K562 (cell line): ENCODE data around the gene RACK1. TPM values are rescaled to one million over a fixed set of nuclear protein-coding genes. Genes with fewer than 3 reads are reported as not detected.

Experiments used
- ATAC-seq: fragments of 200-7000 bp; cut with Tn5 transposase; 3 replicates; pipeline ENCODE4 v1.9.1; 2020; ENCODE audit warnings: moderate library complexity
- BruUV-seq: library from RNA; stranded (reverse); fragments of 400-500 nt; replicated peaks from 2 replicates; lab custom pipeline; 2021; lab: Mats Ljungman, UMichigan
- CTCF ChIA-PET: fragments of 300-600 bp; formaldehyde crosslinking; extraction: SDS; loops from one replicate; lab custom pipeline; 2021; ENCODE audit warnings: low intra/inter-chr PET ratio; lab: Yijun Ruan, JAX
- POLR2A ChIA-PET: fragments of 300-600, 350-650 bp; sonication (Branson Sonifier 250); formaldehyde crosslinking; extraction: SDS; loops from one replicate; lab custom pipeline; 2021; ENCODE audit warnings: antibody characterized with exemption, inconsistent platforms; lab: Yijun Ruan, JAX
- DNase-seq, 4 experiments: peaks; one replicate each; pipeline versions ENCODE4 v3.0.0 to v3.0.0-alpha.2; 2011 to 2018; ENCODE audit warnings: low spot score in 3 of 4, mixed read lengths in 3 of 4; ENCODE audit errors: extremely low read depth in 1 of 4
- FAIRE-seq: peaks from 2 replicates; lab custom pipeline; 2011; peaks lifted over from hg19 to GRCh38; lab: Jason Lieb, UNC
- H2AFZ ChIP-seq: 2 replicates; pipeline ENCODE4 v1.6.0; 2011; ENCODE audit warnings: low read depth, low read length, control low read depth, inconsistent platforms
- H3K27ac ChIP-seq: fragments of 200-600 bp; 3 replicates; pipeline ENCODE4 v1.8.0; 2011; ENCODE audit warnings: low read depth, mild to moderate bottlenecking, control low read depth, inconsistent platforms, low read length, moderate library complexity, mixed read lengths; ENCODE audit errors: extremely low read depth
- H3K27me3 ChIP-seq, 2 experiments: fragments of 300-600 bp in 1 of 2; 2 replicates in 1 of 2; 3 replicates in 1 of 2; pipeline versions ENCODE4 v1.6.0 to v1.8.0; 2011; ENCODE audit warnings: inconsistent platforms in 2 of 2, low read length in 2 of 2, mild to moderate bottlenecking in 1 of 2, mixed read lengths in 1 of 2, moderate library complexity in 1 of 2; ENCODE audit not compliant: control insufficient read depth in 2 of 2, insufficient read depth in 2 of 2
- H3K36me3 ChIP-seq: fragments of 300-600 bp; 3 replicates; pipeline ENCODE4 v1.8.0; 2011; ENCODE audit warnings: mild to moderate bottlenecking, low read length, inconsistent platforms; ENCODE audit not compliant: control insufficient read depth, insufficient read depth
- H3K4me1 ChIP-seq, 2 experiments: fragments of 200-600 bp in 1 of 2; replicated peaks in 1 of 2; 2 replicates in 1 of 2; 3 replicates in 1 of 2; pipeline versions ENCODE4 v1.5.1 to v1.8.0; 2011; ENCODE audit warnings: inconsistent platforms in 2 of 2, low read length in 2 of 2, mild to moderate bottlenecking in 1 of 2, mixed read lengths in 1 of 2, moderate library complexity in 1 of 2; ENCODE audit not compliant: control insufficient read depth in 2 of 2, insufficient read depth in 2 of 2
- H3K4me2 ChIP-seq: 2 replicates; pipeline ENCODE4 v1.6.1; 2011; ENCODE audit warnings: low read length, control low read depth, inconsistent platforms, mixed read lengths; ENCODE audit not compliant: insufficient read depth
- H3K4me3 ChIP-seq: fragments of 200-600 bp; sonication (generic), shearing (Covaris generic); 2 replicates; pipeline ENCODE4 v1.5.1; 2016; ENCODE audit warnings: control low read depth, inconsistent platforms
- H3K79me2 ChIP-seq: fragments of 200-600 bp; 3 replicates; pipeline ENCODE4 v1.8.0; 2011; ENCODE audit warnings: low read length, inconsistent platforms; ENCODE audit not compliant: control insufficient read depth, insufficient read depth
- H3K9ac ChIP-seq, 2 experiments: 2 replicates each; pipeline versions ENCODE4 v1.6.0 to v1.6.1; 2011; ENCODE audit warnings: low read depth in 2 of 2, low read length in 2 of 2, control low read depth in 1 of 2, inconsistent platforms in 1 of 2, mild to moderate bottlenecking in 1 of 2, mixed read lengths in 1 of 2; ENCODE audit not compliant: insufficient read depth in 1 of 2
- H3K9me1 ChIP-seq: one replicate; pipeline ENCODE4 v1.6.0; 2011; ENCODE audit warnings: inconsistent platforms, mild to moderate bottlenecking, low read length, moderate library complexity; ENCODE audit not compliant: control insufficient read depth, insufficient read depth
- H3K9me3 ChIP-seq: replicated peaks from 2 replicates; pipeline ENCODE4 v1.5.1; 2011; ENCODE audit warnings: low read depth, low read length, inconsistent platforms; ENCODE audit not compliant: control insufficient read depth, insufficient read depth
- H4K20me1 ChIP-seq: replicated peaks from 2 replicates; pipeline ENCODE4 v1.6.1; 2011; ENCODE audit warnings: low read length, inconsistent platforms, mixed read lengths; ENCODE audit not compliant: control insufficient read depth, insufficient read depth
- CTBP1 ChIP-seq: fragments of 450-650 bp; IDR thresholded peaks from 2 replicates; pipeline ENCODE4 v1.6.1; 2016; ENCODE audit warnings: borderline replicate concordance
- CXXC5 ChIP-seq: fragments of 250-450 bp; sonication (Bioruptor Pico); IDR thresholded peaks from 2 replicates; pipeline ENCODE4 v1.8.0; 2022; ENCODE audit warnings: inconsistent platforms, mild to moderate bottlenecking, moderate library complexity
- DIDO1 ChIP-seq: fragments of 450-650 bp; IDR thresholded peaks from 2 replicates; pipeline ENCODE4 v1.6.1; 2016; ENCODE audit warnings: low read depth, missing biosample characterization, missing genetic modification characterization
- E2F6 ChIP-seq, 2 experiments: IDR thresholded peaks; 2 replicates each; pipeline ENCODE4 v1.6.1; 2011; ENCODE audit warnings: borderline replicate concordance in 1 of 2, control low read depth in 1 of 2, low read depth in 1 of 2, low read length in 1 of 2, mild to moderate bottlenecking in 1 of 2, mixed read lengths in 1 of 2, moderate library complexity in 1 of 2; ENCODE audit not compliant: insufficient read depth in 1 of 2, insufficient read length in 1 of 2, poor library complexity in 1 of 2, severe bottlenecking in 1 of 2; ENCODE audit errors: extremely low read depth in 1 of 2
- ESRRA ChIP-seq: fragments of 450-650 bp; IDR thresholded peaks from 2 replicates; pipeline ENCODE4 v1.6.1; 2014; ENCODE audit warnings: low read depth, mild to moderate bottlenecking, moderate library complexity, borderline replicate concordance
- PBX2 ChIP-seq, 2 experiments: IDR thresholded peaks in 1 of 2; conservative IDR thresholded peaks in 1 of 2; 2 replicates each; pipeline ENCODE4 v1.6.1; 2016; ENCODE audit warnings: low read depth in 2 of 2, mild to moderate bottlenecking in 1 of 2, missing compliant biosample characterization in 1 of 2, missing genetic modification characterization in 1 of 2, moderate library complexity in 1 of 2
- PKNOX1 ChIP-seq: fragments of 450-650 bp; IDR thresholded peaks from 2 replicates; pipeline ENCODE4 v1.6.1; 2016
- RFX5 ChIP-seq: IDR thresholded peaks from 2 replicates; pipeline ENCODE4 v1.6.1; 2011; ENCODE audit warnings: low read depth, mild to moderate bottlenecking, improper control_type of control experiment, low read length
- SMARCB1 ChIP-seq: IDR thresholded peaks from 2 replicates; pipeline ENCODE4 v1.6.1; 2011; ENCODE audit warnings: improper control_type of control experiment, low read depth; ENCODE audit not compliant: insufficient read length
- TFAP4 ChIP-seq: sonication (generic); formaldehyde crosslinking; IDR thresholded peaks from 2 replicates; pipeline ENCODE4 v1.8.0; 2022; ENCODE audit warnings: missing genetic modification reagents, mild to moderate bottlenecking, moderate library complexity, borderline replicate concordance
- YY1 ChIP-seq, 3 experiments: IDR thresholded peaks; 2 replicates each; pipeline ENCODE4 v1.6.1; 2011; ENCODE audit warnings: low read length in 2 of 3, mild to moderate bottlenecking in 2 of 3, moderate library complexity in 2 of 3, borderline replicate concordance in 1 of 3, control low read depth in 1 of 3, low read depth in 1 of 3; ENCODE audit not compliant: insufficient read depth in 3 of 3, insufficient replicate concordance in 2 of 3, control insufficient read depth in 1 of 3, insufficient read length in 1 of 3; ENCODE audit errors: extremely low read depth in 1 of 3
- WGBS: fragments of 100-300 bp; shearing (Covaris generic); methylation state at CpG from one replicate; pipeline ENCODE4 v1.1.6; 2016; ENCODE audit warnings: low coverage, mixed read lengths; ENCODE audit not compliant: insufficient coverage; ENCODE audit errors: missing lambda C conversion rate; 5-methylcytosine and 5-hydroxymethylcytosine counted together
- in situ Hi-C: fragments of 300-500 bp; cut with MboI; formaldehyde crosslinking; loops from 4 replicates; pipeline ENCODE4 v1.15.0; 2018; ENCODE audit warnings: inconsistent platforms, mixed read lengths
- intact Hi-C: fragments of 100-400 bp; cut with micrococcal nuclease; formaldehyde crosslinking; loops from 2 replicates; pipeline ENCODE4 v1.14.2; 2022
- polyA plus RNA-seq, 8 experiments: library from polyadenylated mRNA; depleted of rRNA in 4 of 8; stranded (reverse) in 5 of 8; unstranded in 3 of 8; fragments of >200 nt; fragmentation: Nextera tagmentation in 2 of 8; fragmentation: Illumina TruSeq in 1 of 8; extraction: Ambion mirVana in 2 of 8; extraction: Trizol in 1 of 8; gene quantifications; 2 replicates each; pipeline versions ENCODE4 v1.2.1 to v1.2.3, GENCODE V29; 2011 to 2014; ENCODE audit warnings: inconsistent platforms in 1 of 8, missing spikeins in 1 of 8
- total RNA-seq, 7 experiments: library from RNA; depleted of rRNA in 6 of 7; stranded (reverse); fragments of >200 nt in 6 of 7; fragmentation: Illumina TruSeq in 2 of 7; extraction: Trizol in 2 of 7; gene quantifications; 2 replicates each; pipeline versions ENCODE4 v1.2.1 to v1.2.3, GENCODE V29; 2011 to 2021; ENCODE audit warnings: low replicate concordance in 1 of 7

RACK1 gene
- total and polyA plus RNA-seq, 9 of the 15 experiments (the other 6 are each of a cell fraction or from before 2014, with no cell fraction given) = 2,303 to 5,311 (median 3,833) TPM

GRCh38 chr5:181194489-181195248, 49.0 kb downstream of the RACK1 start:
- in situ Hi-C loops = no loop called here
- TF ChIP-seq ESRRA (peak; percentile 14; the same call in 1 of the 2 replicates), TFAP4 (peak; percentile 85; the same call in 1 of the 2 replicates), CXXC5 (CRISPR knock-in tag) (0 out of 2 replicates have a peak, but pooled peaks have one; percentile 32), PBX2 (CRISPR knock-in tag; IDR thresholded peaks at IDR 0.05; ENCODE audit: low read depth) (0 out of 2 replicates have a peak, but pooled peaks have one; percentile 5), PBX2 (tag; conservative IDR thresholded peaks at IDR 0.05; ENCODE audit: low read depth) (peak; percentile 69), SMARCB1 (no peak), YY1 (IDR thresholded peaks at IDR 0.05; ENCODE audit: borderline replicate concordance in 1 of 3, control insufficient read depth in 1 of 3, extremely low read depth in 1 of 3, insufficient read depth in 3 of 3, insufficient read length in 1 of 3, insufficient replicate concordance in 2 of 3, low read depth in 1 of 3, low read length in 2 of 3) (peak in 2 of 3 experiments; percentile 37 to 80), E2F6 (IDR thresholded peaks at IDR 0.05; ENCODE audit: borderline replicate concordance in 1 of 2, extremely low read depth in 1 of 2, insufficient read depth in 1 of 2, insufficient read length in 1 of 2, low read depth in 1 of 2, low read length in 1 of 2, poor library complexity in 1 of 2, severe bottlenecking in 1 of 2) (peak in 1 of 2 experiments; percentile 24), DIDO1 (tag) (no peak), RFX5 (no peak), PKNOX1 (peak; percentile 88), CTBP1 (peak; percentile 22; the same call in 1 of the 2 replicates)

More at GRCh38 chr5:181194489-181195248, 49.0 kb downstream of the RACK1 start:
- intact Hi-C loops = no loop called here
- no peak overlapping the region for H3K4me3 ChIP-seq
- CTCF ChIA-PET = no interaction called here
- H3K27ac ChIP-seq = no peak overlapping the region
- H3K36me3 ChIP-seq = no peaks in the 10 kb centered on the region; the same call in 2 of the 3 replicates
- peak overlapping the region in 1 of 2 experiments; percentile 77; a peak in 2 of 4 replicates for H3K9ac ChIP-seq
- ATAC-seq (no peak), DNase-seq (peak; percentile 46 to 89 (median 52)), FAIRE-seq (peak; percentile 82)
- H4K20me1 ChIP-seq = no peaks in the 10 kb centered on the region
- POLR2A ChIA-PET = interaction anchor here (0.6 to 6.7 kb wide), 3 partner anchors 9 to 41 kb away, joined by 3 to 69 read pairs (median 3); partner anchors contain the start of gene TRIM7
- BruUV-seq = no TSS peak
- H2AFZ ChIP-seq = no peak overlapping the region
- H3K4me2 ChIP-seq = peak overlapping the region; percentile 1; the same call in 1 of the 2 replicates
- H3K79me2 ChIP-seq = peaks cover 13% of the 10 kb centered on the region
- H3K4me1 ChIP-seq = peaks cover 26 to 65% of the 10 kb centered on the region in 2 experiments; a peak in 4 of 5 replicates
- H3K27me3 ChIP-seq = no peaks in the 10 kb centered on the region
- no peaks in the 10 kb centered on the region for H3K9me1 ChIP-seq
- no peaks in the 10 kb centered on the region for H3K9me3 ChIP-seq
- 74% methylated on average over 20 of the region's 21 CpGs for WGBS
